ENCODE results near the gene MMP12.
"Not testable (repeated sequence)": the region's sequence is repeated elsewhere in the genome, so short reads cannot be mapped to it uniquely, and the experiment has no call there.

Gene MMP12

GRCh38 chr11:102874852-102875251 is at the start of gene MMP12:
MMP12 (minus strand) TSS chr11:102874982; CDS start chr11:102874937, 45 bp downstream.
- no peak for DNase-seq

- DNase-seq, result no peak
Observed at GRCh38 chr11:102921587-102922220, 46.9 kb upstream of the MMP12 start.

- no peak for DNase-seq
Observed at GRCh38 chr11:102920118-102920684, 45.4 kb upstream of the MMP12 start.

- no peak for DNase-seq
Observed at GRCh38 chr11:102915044-102915375, 40.2 kb upstream of the MMP12 start.

- peak; percentile 12 for DNase-seq
Observed at GRCh38 chr11:102914238-102915043, 39.7 kb upstream of the MMP12 start.

- no peak for DNase-seq
Observed at GRCh38 chr11:102912482-102912830, 37.7 kb upstream of the MMP12 start.

- no peak for DNase-seq
Observed at GRCh38 chr11:102911758-102912481, 37.1 kb upstream of the MMP12 start.

GRCh38 chr11:102905848-102906247 is 31.1 kb upstream of the MMP12 start:
- not testable (repeated sequence) for DNase-seq

- not testable (repeated sequence) for DNase-seq
Observed at GRCh38 chr11:102903895-102904294, 29.1 kb upstream of the MMP12 start.

- DNase-seq, result no peak
Observed at GRCh38 chr11:102900346-102900745, 25.6 kb upstream of the MMP12 start.

- DNase-seq, result no peak
Observed at GRCh38 chr11:102891736-102892135, 17.0 kb upstream of the MMP12 start.

GRCh38 chr11:102886999-102887398 is 12.2 kb upstream of the MMP12 start:
- DNase-seq, result no peak

GRCh38 chr11:102883141-102883540 is 8.4 kb upstream of the MMP12 start:
- DNase-seq, result peak; percentile 24

GRCh38 chr11:102882389-102883024 is 7.7 kb upstream of the MMP12 start:
- peak; percentile 39 for DNase-seq

- no peak for DNase-seq
Observed at GRCh38 chr11:102879801-102880200, 5.0 kb upstream of the MMP12 start.

- no peak for DNase-seq
Observed at GRCh38 chr11:102878595-102878994, 3.8 kb upstream of the MMP12 start.

GRCh38 chr11:102869354-102869964 is 5.3 kb downstream of the MMP12 start:
- not testable (repeated sequence) for DNase-seq

GRCh38 chr11:102868339-102868738 is 6.4 kb downstream of the MMP12 start:
- DNase-seq, result no peak

- DNase-seq, result no peak
Observed at GRCh38 chr11:102864724-102865123, 10.1 kb downstream of the MMP12 start.

- DNase-seq, result no peak
Observed at GRCh38 chr11:102853956-102854355, 20.8 kb downstream of the MMP12 start.

GRCh38 chr11:102853055-102853454 is 21.7 kb downstream of the MMP12 start:
- DNase-seq, result no peak

- DNase-seq, result peak; percentile 9
Observed at GRCh38 chr11:102850973-102851745, 23.6 kb downstream of the MMP12 start.
